ENCODE data around the gene LIMK2.

DNA sequence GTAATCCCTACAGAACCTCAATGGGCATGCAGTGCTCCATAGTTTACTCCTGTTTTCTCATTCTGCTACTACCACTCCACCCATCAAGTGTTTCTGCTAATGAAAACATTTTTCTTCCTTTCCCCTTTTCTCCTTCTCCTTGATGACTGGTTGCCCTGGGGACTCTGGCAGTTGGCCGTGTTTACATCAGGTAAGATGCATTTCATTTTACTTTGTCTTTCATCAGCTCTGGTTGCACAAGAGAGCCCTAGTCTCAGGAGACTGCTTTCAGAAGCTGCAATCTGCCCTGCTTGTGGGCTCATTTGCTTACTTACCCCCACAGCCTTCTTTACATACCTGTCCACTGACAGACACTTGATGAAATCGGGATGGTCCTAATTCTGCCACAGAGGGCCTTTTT lies 19.6 kb upstream of the LIMK2 start:
- TF ChIP-seq, protein P1, sequence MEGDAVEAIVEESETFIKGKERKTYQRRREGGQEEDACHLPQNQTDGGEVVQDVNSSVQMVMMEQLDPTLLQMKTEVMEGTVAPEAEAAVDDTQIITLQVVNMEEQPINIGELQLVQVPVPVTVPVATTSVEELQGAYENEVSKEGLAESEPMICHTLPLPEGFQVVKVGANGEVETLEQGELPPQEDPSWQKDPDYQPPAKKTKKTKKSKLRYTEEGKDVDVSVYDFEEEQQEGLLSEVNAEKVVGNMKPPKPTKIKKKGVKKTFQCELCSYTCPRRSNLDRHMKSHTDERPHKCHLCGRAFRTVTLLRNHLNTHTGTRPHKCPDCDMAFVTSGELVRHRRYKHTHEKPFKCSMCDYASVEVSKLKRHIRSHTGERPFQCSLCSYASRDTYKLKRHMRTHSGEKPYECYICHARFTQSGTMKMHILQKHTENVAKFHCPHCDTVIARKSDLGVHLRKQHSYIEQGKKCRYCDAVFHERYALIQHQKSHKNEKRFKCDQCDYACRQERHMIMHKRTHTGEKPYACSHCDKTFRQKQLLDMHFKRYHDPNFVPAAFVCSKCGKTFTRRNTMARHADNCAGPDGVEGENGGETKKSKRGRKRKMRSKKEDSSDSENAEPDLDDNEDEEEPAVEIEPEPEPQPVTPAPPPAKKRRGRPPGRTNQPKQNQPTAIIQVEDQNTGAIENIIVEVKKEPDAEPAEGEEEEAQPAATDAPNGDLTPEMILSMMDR (IDR thresholded peaks at IDR 0.05), result no peak
- no peak for TF ChIP-seq POLR2A (IDR thresholded peaks at IDR 0.05)
- no peak for TF ChIP-seq POLR2AphosphoS5 (IDR thresholded peaks at IDR 0.05)
- TF ChIP-seq EP300 (IDR thresholded peaks at IDR 0.05), result no peak

All from stomach (tissue), 4 donors.